HG02678 (cell line): Measurements from ENCODE around the gene CASP3.
"Not testable (repeated sequence)": the region's sequence is repeated elsewhere in the genome, so short reads cannot be mapped to it uniquely, and the experiment has no call there.

Experiments used
- ATAC-seq: cut with Tn5 transposase; IDR thresholded peaks from one replicate; pipeline ENCODE4 v1.9.1; 2021; ENCODE audit warnings: mild to moderate bottlenecking, moderate library complexity; ENCODE audit not compliant: unreplicated experiment

Gene CASP3

DNA sequence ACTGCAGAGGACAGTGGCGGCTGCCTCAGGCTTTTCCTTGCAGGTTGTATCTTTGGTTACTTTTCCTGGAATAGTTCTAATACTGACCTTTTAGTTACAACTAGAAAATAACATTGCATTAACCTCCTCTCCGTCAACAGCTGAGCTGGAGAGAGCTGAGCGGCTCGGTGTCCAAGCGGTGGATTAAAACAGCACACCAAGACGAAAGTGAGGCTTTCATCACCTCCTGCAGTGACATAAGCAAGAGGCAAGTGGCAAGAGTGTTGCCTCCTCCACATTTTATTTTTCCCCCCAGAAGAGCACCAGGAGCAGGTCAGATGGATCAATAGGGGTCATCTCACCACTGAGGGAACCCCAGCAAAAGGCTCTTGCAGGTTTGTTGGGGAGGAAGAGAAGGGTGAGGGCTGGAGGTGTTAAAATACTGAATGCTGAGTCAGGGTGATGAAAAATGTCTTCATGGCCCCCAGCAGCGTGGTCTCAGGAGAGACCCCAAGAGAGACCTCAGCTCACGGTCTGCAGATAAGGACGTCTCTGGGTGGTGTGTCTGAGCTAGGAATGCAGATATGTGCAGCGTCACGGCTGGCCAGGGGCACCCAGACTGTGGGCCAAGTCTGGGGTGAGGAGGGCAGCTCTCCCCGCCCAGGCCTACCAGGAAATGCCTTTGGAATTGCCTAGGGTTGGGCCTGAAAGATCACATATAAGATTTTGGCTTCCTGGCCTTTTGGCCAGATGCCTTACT, 50.3 kb downstream of the CASP3 start:
- ATAC-seq: no peak

GRCh38 chr4:184596617-184597185, 52.5 kb downstream of the CASP3 start:
- ATAC-seq: no peak

GRCh38 chr4:184596044-184596616, 53.1 kb downstream of the CASP3 start:
- no peak for ATAC-seq

DNA sequence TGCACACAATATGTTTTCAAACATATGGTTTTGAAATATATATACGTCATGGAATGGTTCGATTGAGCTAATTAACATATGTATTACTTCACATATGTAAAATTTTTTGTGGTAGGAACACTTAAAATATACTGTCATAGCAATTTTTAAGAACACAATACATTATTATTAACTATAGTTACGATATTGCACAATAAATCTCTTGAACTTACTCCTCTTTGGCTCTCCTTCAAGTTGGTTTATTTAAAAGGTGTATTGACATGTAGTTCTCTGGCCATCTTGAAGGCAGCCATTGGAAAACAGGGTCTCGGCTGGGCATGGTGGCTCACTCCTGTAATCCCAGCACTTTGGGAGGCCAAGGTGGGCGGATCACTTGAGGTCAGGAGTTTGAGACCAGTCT, 53.8 kb downstream of the CASP3 start:
- ATAC-seq: no peak

DNA sequence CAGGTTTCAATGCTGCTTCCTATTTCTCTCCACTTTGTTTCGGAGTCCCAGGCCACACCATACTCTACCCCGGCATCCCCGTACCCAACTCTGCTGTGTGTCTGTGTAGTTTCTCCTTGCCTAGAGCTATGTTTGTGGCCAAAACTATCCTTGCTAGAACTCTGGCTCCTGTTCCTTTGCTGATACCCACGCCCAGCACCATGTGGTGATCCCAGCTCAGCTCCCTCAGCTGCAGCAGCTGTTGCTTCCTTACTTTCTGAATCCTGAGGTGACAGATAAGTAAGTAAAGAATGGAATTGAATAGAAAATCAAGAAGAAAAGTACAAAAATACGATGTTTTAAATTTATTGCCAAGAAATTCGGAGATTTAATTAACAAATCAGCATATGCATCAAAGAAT, 55.8 kb downstream of the CASP3 start:
- ATAC-seq: no peak

DNA sequence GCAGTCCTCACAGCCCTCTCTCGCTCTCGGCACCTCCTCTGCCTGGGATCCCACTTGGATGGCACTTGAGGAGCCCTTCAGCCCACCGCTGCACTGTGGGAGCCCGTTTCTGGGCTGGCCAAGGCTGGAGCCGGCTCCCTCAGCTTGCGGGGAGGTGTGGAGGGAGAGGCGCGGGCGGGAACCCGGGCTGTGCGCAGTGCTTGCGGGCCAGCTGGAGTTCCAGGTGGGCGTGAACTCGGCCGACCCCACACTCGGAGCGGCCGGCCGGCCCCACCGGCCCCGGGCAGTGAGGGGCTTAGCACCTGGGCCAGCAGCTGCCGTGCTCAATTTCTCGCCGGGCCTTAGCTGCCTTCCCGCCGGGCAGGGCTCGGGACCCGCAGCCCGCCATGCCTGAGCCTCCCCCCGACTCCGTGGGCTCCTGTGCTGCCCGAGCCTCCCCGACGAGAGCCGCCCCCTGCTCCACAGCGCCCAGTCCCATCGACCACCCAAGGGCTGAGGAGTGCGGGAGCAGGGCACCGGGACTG, 57.4 kb downstream of the CASP3 start:
- not testable (repeated sequence) for ATAC-seq

DNA sequence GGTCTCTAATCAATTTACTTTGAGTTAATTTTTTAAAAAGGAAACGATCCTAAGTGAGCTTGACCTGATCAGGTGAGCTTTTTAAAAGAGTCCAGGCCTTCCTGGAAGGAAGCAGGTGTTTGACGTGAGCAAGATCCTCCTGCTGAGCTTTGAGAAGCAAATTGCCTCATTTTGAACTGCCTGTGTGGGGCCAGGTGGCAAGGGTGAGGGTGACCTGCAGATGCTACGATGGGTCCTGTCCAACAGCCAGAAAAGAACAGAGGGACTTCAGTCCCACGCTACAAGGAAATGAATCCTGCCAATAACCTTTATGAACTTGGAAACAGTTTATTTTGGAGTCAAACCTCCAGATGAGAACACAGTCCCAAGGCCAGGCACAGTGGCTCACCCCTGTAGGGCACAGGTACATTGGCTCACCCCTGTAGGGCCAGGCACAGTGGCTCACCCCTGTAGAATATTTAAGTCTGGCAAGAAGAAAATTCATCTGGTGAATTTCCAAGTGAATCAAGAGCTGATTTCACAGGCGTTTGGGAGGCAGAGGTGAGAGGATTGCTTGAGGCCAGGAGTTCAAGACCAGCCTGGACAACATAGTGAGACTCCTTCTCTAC, 58.1 kb downstream of the CASP3 start:
- no peak for ATAC-seq

DNA sequence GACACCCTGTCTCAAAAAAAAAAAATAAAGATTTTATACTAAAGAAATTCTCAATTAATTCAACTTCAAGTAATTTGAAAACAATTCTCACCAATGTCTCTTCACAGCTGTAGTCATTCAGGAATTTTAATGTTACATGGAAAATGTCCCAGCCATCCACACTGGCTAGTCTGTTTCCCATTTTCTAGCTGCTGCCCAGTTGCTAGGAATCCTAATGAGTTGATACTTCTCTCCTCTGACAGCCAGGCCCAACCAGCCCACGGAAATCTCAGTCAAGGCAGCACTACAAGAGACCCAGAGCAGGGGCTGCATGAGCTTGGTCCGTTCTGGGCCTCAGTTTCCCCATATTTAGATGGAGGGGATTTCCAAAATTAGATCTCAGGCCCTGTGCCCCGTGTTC, 59.1 kb downstream of the CASP3 start:
- ATAC-seq: no peak

- ATAC-seq: no peak
These were observed 60.4 kb downstream of the CASP3 start for GRCh38 chr4:184588893-184589292.

- ATAC-seq: no peak
These were observed 61.5 kb downstream of the CASP3 start for GRCh38 chr4:184587701-184588100.

DNA sequence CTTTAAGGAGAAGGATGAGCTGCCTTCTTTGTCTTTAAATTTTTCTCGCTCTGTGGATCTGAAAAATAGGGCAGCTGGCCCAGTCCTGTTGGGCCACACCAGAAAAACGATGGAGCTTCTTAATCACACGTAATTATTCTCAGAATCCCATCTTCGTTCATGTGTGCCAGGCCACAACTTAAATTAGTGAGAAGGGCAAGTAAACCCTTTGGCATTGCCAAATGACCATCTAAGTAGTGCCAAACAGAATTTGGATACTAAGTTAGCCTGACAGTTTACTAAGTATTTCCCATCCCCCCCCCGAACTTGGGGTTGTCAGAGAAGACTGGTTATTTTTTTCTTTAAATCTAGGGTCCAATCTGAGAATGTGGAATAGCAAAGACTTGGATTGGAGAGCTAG, 62.0 kb downstream of the CASP3 start:
- ATAC-seq: no peak

- ATAC-seq: peak; percentile 58
These were observed 65.3 kb downstream of the CASP3 start for GRCh38 chr4:184583738-184584502.
